DND-41 (cell line): ENCODE measurements around the gene NDUFV2.

Experiments
- ATAC-seq: fragments of 200-7000 bp; cut with Tn5 transposase; 3 replicates; pipeline ENCODE4 v1.9.1; 2021; ENCODE audit warnings: low read depth; ENCODE audit not compliant: insufficient read depth
- DNase-seq: peaks from one replicate; pipeline ENCODE4 v3.0.0-alpha.2; 2020
- H2AFZ ChIP-seq: 2 replicates; pipeline ENCODE4 v1.6.0; 2012; ENCODE audit warnings: low read depth, low read length
- H3K27ac ChIP-seq: 2 replicates; pipeline ENCODE4 v1.5.1; 2012; ENCODE audit warnings: low read length, inconsistent platforms
- H3K27me3 ChIP-seq: fragments of 200-600 bp; sonication (generic); 2 replicates; pipeline ENCODE4 v1.6.0; 2012; ENCODE audit warnings: low read length, mild to moderate bottlenecking, inconsistent platforms; ENCODE audit not compliant: insufficient read depth, poor library complexity
- H3K36me3 ChIP-seq: 2 replicates; pipeline ENCODE4 v1.5.1; 2012; ENCODE audit warnings: low read length, inconsistent platforms; ENCODE audit not compliant: insufficient read depth
- H3K4me1 ChIP-seq: 2 replicates; pipeline ENCODE4 v1.5.1; 2012; ENCODE audit warnings: mild to moderate bottlenecking, low read length; ENCODE audit not compliant: insufficient read depth
- H3K4me2 ChIP-seq: 2 replicates; pipeline ENCODE4 v1.6.0; 2012; ENCODE audit warnings: mild to moderate bottlenecking, moderate library complexity, low read length, inconsistent platforms; ENCODE audit not compliant: insufficient read depth
- H3K4me3 ChIP-seq, 2 experiments: fragments of 200-600 bp in 1 of 2; shearing (Covaris generic) in 1 of 2; 2 replicates each; pipeline ENCODE4 v1.5.1; 2012 to 2016; ENCODE audit warnings: inconsistent platforms in 2 of 2, low read length in 2 of 2, mild to moderate bottlenecking in 2 of 2, low read depth in 1 of 2, moderate library complexity in 1 of 2
- H3K79me2 ChIP-seq: 2 replicates; pipeline ENCODE4 v1.6.0; 2012; ENCODE audit warnings: low read length, inconsistent platforms; ENCODE audit not compliant: insufficient read depth
- H3K9ac ChIP-seq: 2 replicates; pipeline ENCODE4 v1.6.0; 2012; ENCODE audit warnings: low read depth, mild to moderate bottlenecking, inconsistent platforms, low read length, moderate library complexity
- H3K9me3 ChIP-seq: 2 replicates; pipeline ENCODE4 v1.5.1; 2012; ENCODE audit warnings: low read length, moderate library complexity, mild to moderate bottlenecking, inconsistent platforms; ENCODE audit not compliant: insufficient read depth, severe bottlenecking
- H4K20me1 ChIP-seq: 2 replicates; pipeline ENCODE4 v1.6.0; 2012; ENCODE audit warnings: low read length; ENCODE audit not compliant: insufficient read depth
- EZH2 ChIP-seq: IDR thresholded peaks from 3 replicates; pipeline ENCODE4 v1.6.1; 2012; ENCODE audit warnings: borderline replicate concordance, low read depth, mild to moderate bottlenecking, moderate library complexity, low read length, inconsistent platforms; ENCODE audit not compliant: severe bottlenecking
- TF ChIP-seq, protein P1 (sequence below): IDR thresholded peaks from 2 replicates; pipeline ENCODE4 v1.5.1; 2012; ENCODE audit warnings: borderline replicate concordance, low read length, moderate library complexity, mild to moderate bottlenecking; ENCODE audit not compliant: poor library complexity, severe bottlenecking; ENCODE audit errors: extremely low read depth

Gene NDUFV2

DNA sequence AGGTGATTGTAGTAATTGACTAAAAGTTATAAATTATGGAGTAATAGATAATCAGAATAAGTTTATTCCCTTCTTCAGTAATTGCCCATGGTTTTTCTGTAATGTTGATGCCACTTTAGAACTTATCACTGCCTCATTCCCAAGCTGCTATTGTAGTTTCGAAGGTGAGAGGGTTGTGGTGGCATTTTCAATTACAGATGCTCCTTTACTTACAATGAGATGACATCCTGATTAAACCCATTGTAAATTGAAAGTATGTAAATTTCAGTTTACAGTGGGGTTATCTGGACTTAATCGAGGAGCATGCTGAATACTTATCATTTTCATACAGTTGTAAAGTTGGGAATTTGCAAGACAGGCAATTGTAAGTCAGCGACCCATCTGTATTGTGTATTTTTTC, 2.9 kb downstream of the NDUFV2 start:
- no peak for TF ChIP-seq EZH2
- TF ChIP-seq, protein P1, sequence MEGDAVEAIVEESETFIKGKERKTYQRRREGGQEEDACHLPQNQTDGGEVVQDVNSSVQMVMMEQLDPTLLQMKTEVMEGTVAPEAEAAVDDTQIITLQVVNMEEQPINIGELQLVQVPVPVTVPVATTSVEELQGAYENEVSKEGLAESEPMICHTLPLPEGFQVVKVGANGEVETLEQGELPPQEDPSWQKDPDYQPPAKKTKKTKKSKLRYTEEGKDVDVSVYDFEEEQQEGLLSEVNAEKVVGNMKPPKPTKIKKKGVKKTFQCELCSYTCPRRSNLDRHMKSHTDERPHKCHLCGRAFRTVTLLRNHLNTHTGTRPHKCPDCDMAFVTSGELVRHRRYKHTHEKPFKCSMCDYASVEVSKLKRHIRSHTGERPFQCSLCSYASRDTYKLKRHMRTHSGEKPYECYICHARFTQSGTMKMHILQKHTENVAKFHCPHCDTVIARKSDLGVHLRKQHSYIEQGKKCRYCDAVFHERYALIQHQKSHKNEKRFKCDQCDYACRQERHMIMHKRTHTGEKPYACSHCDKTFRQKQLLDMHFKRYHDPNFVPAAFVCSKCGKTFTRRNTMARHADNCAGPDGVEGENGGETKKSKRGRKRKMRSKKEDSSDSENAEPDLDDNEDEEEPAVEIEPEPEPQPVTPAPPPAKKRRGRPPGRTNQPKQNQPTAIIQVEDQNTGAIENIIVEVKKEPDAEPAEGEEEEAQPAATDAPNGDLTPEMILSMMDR, result no peak
- no peak overlapping the region for H2AFZ ChIP-seq
- H3K27me3 ChIP-seq, result no peaks in the 10 kb centered on the region
- H3K9ac ChIP-seq, result peak overlapping the region; percentile 92; the same call in 1 of the 2 replicates
- H3K79me2 ChIP-seq, result peaks cover 89% of the 10 kb centered on the region
- DNase-seq (no peak), ATAC-seq (no peak)
- no peaks in the 10 kb centered on the region for H3K9me3 ChIP-seq
- peaks cover 40% of the 10 kb centered on the region for H3K36me3 ChIP-seq
- H3K4me3 ChIP-seq, result peak overlapping the region in 1 of 2 experiments; percentile 92; a peak in 2 of 4 replicates
- peak overlapping the region; percentile 75 for H3K4me2 ChIP-seq
- peaks cover 57% of the 10 kb centered on the region for H3K4me1 ChIP-seq
- H4K20me1 ChIP-seq, result peaks cover 68% of the 10 kb centered on the region
- H3K27ac ChIP-seq, result no peak overlapping the region

DNA sequence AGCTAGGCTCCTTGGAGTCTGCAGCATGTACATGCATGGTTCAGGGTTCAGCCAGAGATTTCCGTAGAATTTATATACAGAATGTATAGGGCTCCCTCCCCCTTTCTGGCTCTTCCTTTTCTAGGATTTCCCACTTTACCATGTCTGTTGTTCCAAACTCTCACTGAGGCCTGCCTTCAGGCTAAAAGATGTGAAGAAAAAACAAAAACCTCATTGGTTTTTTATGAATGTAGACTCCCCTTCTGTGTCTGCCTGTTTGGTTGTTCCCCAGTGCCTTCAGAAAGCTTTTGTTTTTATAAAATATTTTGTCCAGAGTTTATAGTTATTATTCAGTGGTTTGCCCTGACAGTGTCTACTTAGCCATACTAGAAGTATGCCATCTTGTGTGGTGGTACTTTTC, 3.6 kb downstream of the NDUFV2 start:
- peaks cover 95% of the 10 kb centered on the region for H3K79me2 ChIP-seq
- ATAC-seq (no peak), DNase-seq (no peak)
- peak overlapping the region; percentile 3; the same call in 1 of the 2 replicates for H3K9ac ChIP-seq
- H2AFZ ChIP-seq, result no peak overlapping the region
- no peaks in the 10 kb centered on the region for H3K9me3 ChIP-seq
- H3K27ac ChIP-seq, result no peak overlapping the region
- H3K27me3 ChIP-seq, result no peaks in the 10 kb centered on the region
- H3K36me3 ChIP-seq, result peaks cover 47% of the 10 kb centered on the region
- H3K4me2 ChIP-seq, result peak overlapping the region; percentile 75
- peaks cover 57% of the 10 kb centered on the region for H3K4me1 ChIP-seq
- TF ChIP-seq, protein P1, result no peak
- TF ChIP-seq EZH2, result no peak
- peaks cover 75% of the 10 kb centered on the region for H4K20me1 ChIP-seq
- H3K4me3 ChIP-seq, result peak overlapping the region in 1 of 2 experiments; percentile 24; a peak in 1 of 4 replicates

DNA sequence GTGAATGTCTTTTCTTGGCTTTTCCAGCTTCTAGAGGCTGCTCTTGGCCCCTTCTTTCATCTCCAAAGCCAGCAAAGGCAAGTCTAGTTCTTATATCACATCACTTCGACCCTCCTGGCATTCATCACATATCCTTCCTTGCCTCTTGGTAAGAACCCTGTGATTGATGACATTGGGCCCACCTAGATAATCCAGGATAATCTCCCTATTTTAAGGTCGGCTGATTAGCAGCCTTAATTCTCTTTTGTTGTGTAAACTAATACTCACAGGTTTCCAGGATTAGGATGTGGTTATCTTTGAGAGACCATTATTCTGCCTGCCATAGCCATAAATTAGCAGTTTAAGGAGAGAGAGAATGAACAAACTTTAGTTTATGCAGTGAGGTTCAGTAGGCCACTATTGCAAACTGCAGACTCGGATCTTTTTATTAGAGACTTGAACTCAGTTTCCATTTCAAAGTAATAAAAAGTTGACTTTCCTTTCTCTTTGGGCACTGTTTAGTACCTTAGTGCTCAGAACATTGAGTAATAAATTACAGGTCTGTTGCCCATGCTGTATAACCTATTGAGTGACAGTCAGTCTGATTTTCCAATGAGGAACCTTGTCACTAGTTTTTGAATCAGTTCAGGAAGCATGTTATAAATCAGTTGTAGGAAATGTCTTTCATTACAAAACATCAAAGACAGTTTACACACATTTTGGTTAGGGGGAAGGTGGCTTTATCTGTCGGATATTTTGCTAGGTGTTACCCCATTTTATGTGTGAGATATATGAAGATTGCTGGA, 4.5 kb downstream of the NDUFV2 start:
- Histone ChIP-seq H3K9ac (peak overlapping the region; percentile 9), H3K79me2 (peaks cover 98% of the 10 kb centered on the region), H2AFZ (no peak overlapping the region), H3K27me3 (no peaks in the 10 kb centered on the region), H3K4me1 (peaks cover 53% of the 10 kb centered on the region), H3K4me2 (peak overlapping the region; percentile 75), H3K36me3 (peaks cover 56% of the 10 kb centered on the region), H3K4me3 (no peak overlapping the region; a peak in 1 of 4 replicates), H4K20me1 (peaks cover 84% of the 10 kb centered on the region), H3K27ac (no peak overlapping the region; the same call in 1 of the 2 replicates), H3K9me3 (no peaks in the 10 kb centered on the region)
- no peak for ATAC-seq
- TF ChIP-seq, protein P1, result no peak
- no peak for TF ChIP-seq EZH2
- no peak for DNase-seq
